ENCODE measurements around the gene BCAP31.

BCAP31 gene

DNA sequence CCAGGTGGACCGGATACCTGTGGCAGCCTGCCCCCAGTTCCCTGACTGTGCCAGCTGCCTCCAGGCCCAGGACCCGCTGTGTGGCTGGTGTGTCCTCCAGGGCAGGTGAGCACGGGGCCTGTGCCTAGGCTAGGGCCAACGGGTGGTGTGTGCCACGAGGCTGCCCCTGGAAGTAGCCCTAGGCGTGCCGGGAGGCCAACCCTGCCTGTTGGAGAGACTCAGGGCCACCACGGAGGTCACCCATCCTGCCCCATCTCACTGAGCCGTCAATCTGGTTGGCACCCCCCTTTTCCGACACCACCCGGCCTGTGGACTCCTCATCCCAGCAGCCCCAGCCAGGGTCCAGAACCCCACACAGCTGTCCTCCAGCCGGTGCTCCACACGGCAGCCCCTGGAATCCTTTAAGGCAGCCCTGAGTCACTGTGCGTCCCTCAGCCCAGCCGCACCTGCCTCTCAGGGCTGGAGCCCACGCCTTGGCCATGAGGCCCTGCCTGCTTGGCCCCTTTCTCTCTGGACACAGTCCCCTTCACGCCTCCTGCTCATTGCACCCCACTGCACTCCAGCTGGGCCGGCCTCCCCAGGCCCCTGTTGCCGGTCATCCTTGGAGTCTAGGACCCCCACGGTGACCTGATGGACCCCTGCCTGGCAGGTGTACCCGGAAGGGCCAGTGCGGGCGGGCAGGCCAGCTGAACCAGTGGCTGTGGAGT is 45.1 kb upstream of the BCAP31 start:
- TF ChIP-seq PPARA (CRISPR knock-in tag; IDR thresholded peaks at IDR 0.05; ENCODE audit: borderline replicate concordance) (no peak), RARB (CRISPR knock-in tag; IDR thresholded peaks at IDR 0.05) (no peak), TOX (CRISPR knock-in tag; IDR thresholded peaks at IDR 0.05; ENCODE audit: borderline replicate concordance) (no peak), BACH2 (CRISPR knock-in tag; IDR thresholded peaks at IDR 0.05; ENCODE audit: borderline replicate concordance) (no peak), ZFP30 (CRISPR knock-in tag; IDR thresholded peaks at IDR 0.05) (no peak), ESRRG (CRISPR knock-in tag; IDR thresholded peaks at IDR 0.05) (no peak), ZNF70 (CRISPR knock-in tag; IDR thresholded peaks at IDR 0.05) (no peak), CSDC2 (CRISPR knock-in tag; IDR thresholded peaks at IDR 0.05) (no peak), ZC3H10 (CRISPR knock-in tag; IDR thresholded peaks at IDR 0.05) (no peak), ZNF565 (CRISPR knock-in tag; conservative IDR thresholded peaks at IDR 0.05; ENCODE audit: low read depth) (no peak), SNAI2 (CRISPR knock-in tag; IDR thresholded peaks at IDR 0.05) (no peak), ISL1 (CRISPR knock-in tag; IDR thresholded peaks at IDR 0.05) (no peak), ARNTL (CRISPR knock-in tag; IDR thresholded peaks at IDR 0.05; ENCODE audit: borderline replicate concordance, low read depth) (no peak), GLIS3 (CRISPR knock-in tag; IDR thresholded peaks at IDR 0.05) (no peak)
- TF ChIP-seq, protein P1, sequence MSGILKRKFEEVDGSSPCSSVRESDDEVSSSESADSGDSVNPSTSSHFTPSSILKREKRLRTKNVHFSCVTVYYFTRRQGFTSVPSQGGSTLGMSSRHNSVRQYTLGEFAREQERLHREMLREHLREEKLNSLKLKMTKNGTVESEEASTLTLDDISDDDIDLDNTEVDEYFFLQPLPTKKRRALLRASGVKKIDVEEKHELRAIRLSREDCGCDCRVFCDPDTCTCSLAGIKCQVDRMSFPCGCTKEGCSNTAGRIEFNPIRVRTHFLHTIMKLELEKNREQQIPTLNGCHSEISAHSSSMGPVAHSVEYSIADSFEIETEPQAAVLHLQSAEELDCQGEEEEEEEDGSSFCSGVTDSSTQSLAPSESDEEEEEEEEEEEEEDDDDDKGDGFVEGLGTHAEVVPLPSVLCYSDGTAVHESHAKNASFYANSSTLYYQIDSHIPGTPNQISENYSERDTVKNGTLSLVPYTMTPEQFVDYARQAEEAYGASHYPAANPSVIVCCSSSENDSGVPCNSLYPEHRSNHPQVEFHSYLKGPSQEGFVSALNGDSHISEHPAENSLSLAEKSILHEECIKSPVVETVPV (CRISPR knock-in tag; IDR thresholded peaks at IDR 0.05): no peak
- TF ChIP-seq, protein P2, sequence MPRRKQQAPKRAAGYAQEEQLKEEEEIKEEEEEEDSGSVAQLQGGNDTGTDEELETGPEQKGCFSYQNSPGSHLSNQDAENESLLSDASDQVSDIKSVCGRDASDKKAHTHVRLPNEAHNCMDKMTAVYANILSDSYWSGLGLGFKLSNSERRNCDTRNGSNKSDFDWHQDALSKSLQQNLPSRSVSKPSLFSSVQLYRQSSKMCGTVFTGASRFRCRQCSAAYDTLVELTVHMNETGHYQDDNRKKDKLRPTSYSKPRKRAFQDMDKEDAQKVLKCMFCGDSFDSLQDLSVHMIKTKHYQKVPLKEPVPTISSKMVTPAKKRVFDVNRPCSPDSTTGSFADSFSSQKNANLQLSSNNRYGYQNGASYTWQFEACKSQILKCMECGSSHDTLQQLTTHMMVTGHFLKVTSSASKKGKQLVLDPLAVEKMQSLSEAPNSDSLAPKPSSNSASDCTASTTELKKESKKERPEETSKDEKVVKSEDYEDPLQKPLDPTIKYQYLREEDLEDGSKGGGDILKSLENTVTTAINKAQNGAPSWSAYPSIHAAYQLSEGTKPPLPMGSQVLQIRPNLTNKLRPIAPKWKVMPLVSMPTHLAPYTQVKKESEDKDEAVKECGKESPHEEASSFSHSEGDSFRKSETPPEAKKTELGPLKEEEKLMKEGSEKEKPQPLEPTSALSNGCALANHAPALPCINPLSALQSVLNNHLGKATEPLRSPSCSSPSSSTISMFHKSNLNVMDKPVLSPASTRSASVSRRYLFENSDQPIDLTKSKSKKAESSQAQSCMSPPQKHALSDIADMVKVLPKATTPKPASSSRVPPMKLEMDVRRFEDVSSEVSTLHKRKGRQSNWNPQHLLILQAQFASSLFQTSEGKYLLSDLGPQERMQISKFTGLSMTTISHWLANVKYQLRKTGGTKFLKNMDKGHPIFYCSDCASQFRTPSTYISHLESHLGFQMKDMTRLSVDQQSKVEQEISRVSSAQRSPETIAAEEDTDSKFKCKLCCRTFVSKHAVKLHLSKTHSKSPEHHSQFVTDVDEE (CRISPR knock-in tag; IDR thresholded peaks at IDR 0.05): no peak
- TF ChIP-seq, protein P3, sequence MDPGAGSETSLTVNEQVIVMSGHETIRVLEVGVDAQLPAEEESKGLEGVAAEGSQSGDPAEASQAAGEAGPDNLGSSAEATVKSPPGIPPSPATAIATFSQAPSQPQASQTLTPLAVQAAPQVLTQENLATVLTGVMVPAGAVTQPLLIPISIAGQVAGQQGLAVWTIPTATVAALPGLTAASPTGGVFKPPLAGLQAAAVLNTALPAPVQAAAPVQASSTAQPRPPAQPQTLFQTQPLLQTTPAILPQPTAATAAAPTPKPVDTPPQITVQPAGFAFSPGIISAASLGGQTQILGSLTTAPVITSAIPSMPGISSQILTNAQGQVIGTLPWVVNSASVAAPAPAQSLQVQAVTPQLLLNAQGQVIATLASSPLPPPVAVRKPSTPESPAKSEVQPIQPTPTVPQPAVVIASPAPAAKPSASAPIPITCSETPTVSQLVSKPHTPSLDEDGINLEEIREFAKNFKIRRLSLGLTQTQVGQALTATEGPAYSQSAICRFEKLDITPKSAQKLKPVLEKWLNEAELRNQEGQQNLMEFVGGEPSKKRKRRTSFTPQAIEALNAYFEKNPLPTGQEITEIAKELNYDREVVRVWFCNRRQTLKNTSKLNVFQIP (CRISPR knock-in tag; IDR thresholded peaks at IDR 0.05; ENCODE audit: borderline replicate concordance, low read depth): no peak
- TF ChIP-seq, protein P4, sequence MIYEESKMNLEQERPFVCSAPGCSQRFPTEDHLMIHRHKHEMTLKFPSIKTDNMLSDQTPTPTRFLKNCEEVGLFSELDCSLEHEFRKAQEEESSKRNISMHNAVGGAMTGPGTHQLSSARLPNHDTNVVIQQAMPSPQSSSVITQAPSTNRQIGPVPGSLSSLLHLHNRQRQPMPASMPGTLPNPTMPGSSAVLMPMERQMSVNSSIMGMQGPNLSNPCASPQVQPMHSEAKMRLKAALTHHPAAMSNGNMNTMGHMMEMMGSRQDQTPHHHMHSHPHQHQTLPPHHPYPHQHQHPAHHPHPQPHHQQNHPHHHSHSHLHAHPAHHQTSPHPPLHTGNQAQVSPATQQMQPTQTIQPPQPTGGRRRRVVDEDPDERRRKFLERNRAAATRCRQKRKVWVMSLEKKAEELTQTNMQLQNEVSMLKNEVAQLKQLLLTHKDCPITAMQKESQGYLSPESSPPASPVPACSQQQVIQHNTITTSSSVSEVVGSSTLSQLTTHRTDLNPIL (CRISPR knock-in tag; IDR thresholded peaks at IDR 0.05; ENCODE audit: low read depth): no peak
- ATAC-seq: no peak

DNA sequence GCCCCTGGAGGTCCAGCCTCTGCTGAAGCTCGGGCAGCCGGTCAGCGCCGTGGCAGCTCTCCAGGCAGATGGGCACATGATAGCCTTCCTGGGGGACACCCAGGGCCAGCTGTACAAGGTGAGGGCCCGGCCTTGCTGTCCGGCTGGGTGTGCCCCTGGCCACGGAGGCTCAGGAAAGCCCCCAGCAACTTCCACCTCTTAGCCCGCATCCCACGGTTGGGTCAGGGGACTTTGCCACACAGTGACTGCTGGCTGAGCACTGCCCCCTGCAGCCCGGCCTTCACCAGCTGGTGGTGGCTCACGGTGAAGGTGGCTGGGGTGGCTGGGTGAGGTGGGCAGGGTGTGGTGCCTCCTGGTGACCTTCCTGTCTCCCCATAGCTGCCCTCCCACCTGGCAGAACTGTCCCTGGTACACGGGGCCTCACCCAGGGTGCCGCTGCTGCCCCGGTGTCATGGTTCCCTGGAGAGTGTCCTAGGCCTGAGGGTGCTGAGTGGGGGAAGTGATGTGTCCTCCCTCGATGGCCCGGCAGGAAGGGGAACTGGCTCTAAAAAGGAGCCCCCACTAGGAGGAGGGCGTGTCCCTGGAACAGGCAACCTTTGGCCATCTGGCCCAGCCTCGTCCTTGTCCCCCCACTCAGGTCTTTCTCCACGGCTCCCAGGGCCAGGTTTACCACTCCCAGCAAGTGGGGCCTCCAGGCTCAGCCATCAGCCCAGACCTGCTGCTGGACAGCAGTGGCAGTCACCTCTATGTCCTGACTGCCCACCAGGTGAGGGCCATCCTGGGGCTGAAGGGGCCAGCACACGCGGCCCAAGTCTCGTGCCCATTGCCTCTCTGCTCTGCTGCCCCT is 44.3 kb upstream of the BCAP31 start:
- ATAC-seq: no peak
- no peak for TF ChIP-seq TCF4 (CRISPR knock-in tag; IDR thresholded peaks at IDR 0.05; ENCODE audit: borderline replicate concordance)
- TF ChIP-seq ZFP3 (CRISPR knock-in tag; IDR thresholded peaks at IDR 0.05): no peak
- TF ChIP-seq ZFP30 (CRISPR knock-in tag; IDR thresholded peaks at IDR 0.05): no peak
- TF ChIP-seq, protein P3 (CRISPR knock-in tag; IDR thresholded peaks at IDR 0.05; ENCODE audit: borderline replicate concordance, low read depth): no peak
- TF ChIP-seq ESRRG (CRISPR knock-in tag; IDR thresholded peaks at IDR 0.05): no peak
- no peak for TF ChIP-seq CSDC2 (CRISPR knock-in tag; IDR thresholded peaks at IDR 0.05)
- TF ChIP-seq SNAI2 (CRISPR knock-in tag; IDR thresholded peaks at IDR 0.05): no peak
- no peak for TF ChIP-seq ZNF565 (CRISPR knock-in tag; conservative IDR thresholded peaks at IDR 0.05; ENCODE audit: low read depth)
- TF ChIP-seq, protein P4 (CRISPR knock-in tag; IDR thresholded peaks at IDR 0.05; ENCODE audit: low read depth): no peak
- TF ChIP-seq TOX (CRISPR knock-in tag; IDR thresholded peaks at IDR 0.05; ENCODE audit: borderline replicate concordance): no peak
- no peak for TF ChIP-seq OSR1 (CRISPR knock-in tag; IDR thresholded peaks at IDR 0.05)
- TF ChIP-seq, protein P2 (CRISPR knock-in tag; IDR thresholded peaks at IDR 0.05): no peak
